K562 (cell line): ENCODE measurements around the gene HSF2BP. TPM values are rescaled to one million over a fixed set of nuclear protein-coding genes. Genes with fewer than 3 reads are reported as not detected.

ENCODE experiments used
- ATAC-seq: fragments of 200-7000 bp; cut with Tn5 transposase; 3 replicates; pipeline ENCODE4 v1.9.1; 2020; ENCODE audit warnings: moderate library complexity
- BruUV-seq: library from RNA; stranded (reverse); fragments of 400-500 nt; replicated peaks from 2 replicates; lab custom pipeline; 2021; lab: Mats Ljungman, UMichigan
- CTCF ChIA-PET: fragments of 300-600 bp; formaldehyde crosslinking; extraction: SDS; loops from one replicate; lab custom pipeline; 2021; ENCODE audit warnings: low intra/inter-chr PET ratio; lab: Yijun Ruan, JAX
- POLR2A ChIA-PET: fragments of 300-600, 350-650 bp; sonication (Branson Sonifier 250); formaldehyde crosslinking; extraction: SDS; loops from one replicate; lab custom pipeline; 2021; ENCODE audit warnings: antibody characterized with exemption, inconsistent platforms; lab: Yijun Ruan, JAX
- DNase-seq, 4 experiments: peaks; one replicate each; pipeline versions ENCODE4 v3.0.0 to v3.0.0-alpha.2; 2011 to 2018; ENCODE audit warnings: low spot score in 3 of 4, mixed read lengths in 3 of 4; ENCODE audit errors: extremely low read depth in 1 of 4
- FAIRE-seq: peaks from 2 replicates; lab custom pipeline; 2011; peaks lifted over from hg19 to GRCh38; lab: Jason Lieb, UNC
- H2AFZ ChIP-seq: 2 replicates; pipeline ENCODE4 v1.6.0; 2011; ENCODE audit warnings: low read depth, low read length, control low read depth, inconsistent platforms
- H3K27ac ChIP-seq: fragments of 200-600 bp; 3 replicates; pipeline ENCODE4 v1.8.0; 2011; ENCODE audit warnings: low read depth, mild to moderate bottlenecking, control low read depth, inconsistent platforms, low read length, moderate library complexity, mixed read lengths; ENCODE audit errors: extremely low read depth
- H3K27me3 ChIP-seq, 2 experiments: fragments of 300-600 bp in 1 of 2; 2 replicates in 1 of 2; 3 replicates in 1 of 2; pipeline versions ENCODE4 v1.6.0 to v1.8.0; 2011; ENCODE audit warnings: inconsistent platforms in 2 of 2, low read length in 2 of 2, mild to moderate bottlenecking in 1 of 2, mixed read lengths in 1 of 2, moderate library complexity in 1 of 2; ENCODE audit not compliant: control insufficient read depth in 2 of 2, insufficient read depth in 2 of 2
- H3K36me3 ChIP-seq: fragments of 300-600 bp; 3 replicates; pipeline ENCODE4 v1.8.0; 2011; ENCODE audit warnings: mild to moderate bottlenecking, low read length, inconsistent platforms; ENCODE audit not compliant: control insufficient read depth, insufficient read depth
- H3K4me1 ChIP-seq, 2 experiments: fragments of 200-600 bp in 1 of 2; replicated peaks in 1 of 2; 2 replicates in 1 of 2; 3 replicates in 1 of 2; pipeline versions ENCODE4 v1.5.1 to v1.8.0; 2011; ENCODE audit warnings: inconsistent platforms in 2 of 2, low read length in 2 of 2, mild to moderate bottlenecking in 1 of 2, mixed read lengths in 1 of 2, moderate library complexity in 1 of 2; ENCODE audit not compliant: control insufficient read depth in 2 of 2, insufficient read depth in 2 of 2
- H3K4me2 ChIP-seq: 2 replicates; pipeline ENCODE4 v1.6.1; 2011; ENCODE audit warnings: low read length, control low read depth, inconsistent platforms, mixed read lengths; ENCODE audit not compliant: insufficient read depth
- H3K4me3 ChIP-seq: fragments of 200-600 bp; sonication (generic), shearing (Covaris generic); 2 replicates; pipeline ENCODE4 v1.5.1; 2016; ENCODE audit warnings: control low read depth, inconsistent platforms
- H3K79me2 ChIP-seq: fragments of 200-600 bp; 3 replicates; pipeline ENCODE4 v1.8.0; 2011; ENCODE audit warnings: low read length, inconsistent platforms; ENCODE audit not compliant: control insufficient read depth, insufficient read depth
- H3K9ac ChIP-seq, 2 experiments: 2 replicates each; pipeline versions ENCODE4 v1.6.0 to v1.6.1; 2011; ENCODE audit warnings: low read depth in 2 of 2, low read length in 2 of 2, control low read depth in 1 of 2, inconsistent platforms in 1 of 2, mild to moderate bottlenecking in 1 of 2, mixed read lengths in 1 of 2; ENCODE audit not compliant: insufficient read depth in 1 of 2
- H3K9me1 ChIP-seq: one replicate; pipeline ENCODE4 v1.6.0; 2011; ENCODE audit warnings: inconsistent platforms, mild to moderate bottlenecking, low read length, moderate library complexity; ENCODE audit not compliant: control insufficient read depth, insufficient read depth
- H3K9me3 ChIP-seq: replicated peaks from 2 replicates; pipeline ENCODE4 v1.5.1; 2011; ENCODE audit warnings: low read depth, low read length, inconsistent platforms; ENCODE audit not compliant: control insufficient read depth, insufficient read depth
- H4K20me1 ChIP-seq: replicated peaks from 2 replicates; pipeline ENCODE4 v1.6.1; 2011; ENCODE audit warnings: low read length, inconsistent platforms, mixed read lengths; ENCODE audit not compliant: control insufficient read depth, insufficient read depth
- ATF4 ChIP-seq: fragments of 450-650 bp; formaldehyde crosslinking; IDR thresholded peaks from 2 replicates; pipeline ENCODE4 v1.4.0; 2022; ENCODE audit warnings: mild to moderate bottlenecking, moderate library complexity
- CC2D1A ChIP-seq: fragments of 450-650 bp; IDR thresholded peaks from 2 replicates; pipeline ENCODE4 v1.6.1; 2017; ENCODE audit warnings: mild to moderate bottlenecking
- CEBPB ChIP-seq: fragments of 450-650 bp; IDR thresholded peaks from 2 replicates; pipeline ENCODE4 v1.6.1; 2016; ENCODE audit warnings: missing genetic modification characterization, missing compliant biosample characterization
- CEBPG ChIP-seq, 3 experiments: fragments of 200-800 bp in 1 of 3; sonication (Bioruptor generic) in 1 of 3; sonication (generic) in 1 of 3; formaldehyde crosslinking in 1 of 3; IDR thresholded peaks in 2 of 3; conservative IDR thresholded peaks in 1 of 3; 2 replicates each; pipeline versions ENCODE4 v1.6.1 to v1.8.0; 2016 to 2022; ENCODE audit warnings: missing compliant biosample characterization in 2 of 3, missing genetic modification characterization in 2 of 3, mild to moderate bottlenecking in 1 of 3, missing genetic modification reagents in 1 of 3
- GABPB2 ChIP-seq: fragments of 250-450 bp; sonication (Bioruptor Pico); conservative IDR thresholded peaks from 2 replicates; pipeline ENCODE4 v1.5.1; 2021; ENCODE audit warnings: mild to moderate bottlenecking
- HNRNPLL ChIP-seq: fragments of 200-400 bp; formaldehyde crosslinking; IDR thresholded peaks from 2 replicates; pipeline ENCODE4 v1.6.1; 2017; ENCODE audit warnings: low read length, low read depth, mild to moderate bottlenecking; ENCODE audit not compliant: poor library complexity, severe bottlenecking
- KAT8 ChIP-seq: fragments of 450-650 bp; IDR thresholded peaks from 2 replicates; pipeline ENCODE4 v1.6.1; 2016; ENCODE audit warnings: low read depth, mild to moderate bottlenecking
- MYC ChIP-seq, 2 experiments: fragments of 250-450 bp in 1 of 2; sonication (Bioruptor Pico) in 1 of 2; IDR thresholded peaks; 2 replicates each; pipeline versions ENCODE4 v1.5.1 to v1.6.1; 2012 to 2021; ENCODE audit warnings: low read depth in 2 of 2, borderline replicate concordance in 1 of 2, improper control_type of control experiment in 1 of 2, low read length in 1 of 2, mild to moderate bottlenecking in 1 of 2, moderate library complexity in 1 of 2
- NRF1 ChIP-seq, 2 experiments: fragments of 450-650 bp; IDR thresholded peaks in 1 of 2; conservative IDR thresholded peaks in 1 of 2; 2 replicates each; pipeline ENCODE4 v1.6.1; 2014; ENCODE audit warnings: mild to moderate bottlenecking in 2 of 2
- POLR3G ChIP-seq: IDR thresholded peaks from 2 replicates; pipeline ENCODE4 v1.6.1; 2011; ENCODE audit not compliant: insufficient read length, insufficient replicate concordance; ENCODE audit errors: extremely low read depth
- RBM34 ChIP-seq: fragments of 200-400 bp; formaldehyde crosslinking; IDR thresholded peaks from 2 replicates; pipeline ENCODE4 v1.6.1; 2018; ENCODE audit warnings: low read length, borderline replicate concordance; ENCODE audit not compliant: insufficient read depth
- TARDBP ChIP-seq: fragments of 450-650 bp; IDR thresholded peaks from 2 replicates; pipeline ENCODE4 v1.6.1; 2016
- TGIF2 ChIP-seq: sonication (generic); formaldehyde crosslinking; IDR thresholded peaks from 2 replicates; pipeline ENCODE4 v1.8.1; 2022; ENCODE audit warnings: mild to moderate bottlenecking, missing genetic modification reagents, moderate library complexity
- ZNF174 ChIP-seq: fragments of 250-450 bp; sonication (Bioruptor Pico); IDR thresholded peaks from 2 replicates; pipeline ENCODE4 v1.4.0; 2020; ENCODE audit warnings: mild to moderate bottlenecking
- WGBS: fragments of 100-300 bp; shearing (Covaris generic); methylation state at CpG from one replicate; pipeline ENCODE4 v1.1.6; 2016; ENCODE audit warnings: low coverage, mixed read lengths; ENCODE audit not compliant: insufficient coverage; ENCODE audit errors: missing lambda C conversion rate; 5-methylcytosine and 5-hydroxymethylcytosine counted together
- in situ Hi-C: fragments of 300-500 bp; cut with MboI; formaldehyde crosslinking; loops from 4 replicates; pipeline ENCODE4 v1.15.0; 2018; ENCODE audit warnings: inconsistent platforms, mixed read lengths
- intact Hi-C: fragments of 100-400 bp; cut with micrococcal nuclease; formaldehyde crosslinking; loops from 2 replicates; pipeline ENCODE4 v1.14.2; 2022
- polyA plus RNA-seq, 8 experiments: library from polyadenylated mRNA; depleted of rRNA in 4 of 8; stranded (reverse) in 5 of 8; unstranded in 3 of 8; fragments of >200 nt; fragmentation: Nextera tagmentation in 2 of 8; fragmentation: Illumina TruSeq in 1 of 8; extraction: Ambion mirVana in 2 of 8; extraction: Trizol in 1 of 8; gene quantifications; 2 replicates each; pipeline versions ENCODE4 v1.2.1 to v1.2.3, GENCODE V29; 2011 to 2014; ENCODE audit warnings: inconsistent platforms in 1 of 8, missing spikeins in 1 of 8
- total RNA-seq, 7 experiments: library from RNA; depleted of rRNA in 6 of 7; stranded (reverse); fragments of >200 nt in 6 of 7; fragmentation: Illumina TruSeq in 2 of 7; extraction: Trizol in 2 of 7; gene quantifications; 2 replicates each; pipeline versions ENCODE4 v1.2.1 to v1.2.3, GENCODE V29; 2011 to 2021; ENCODE audit warnings: low replicate concordance in 1 of 7

The HSF2BP gene
- total and polyA plus RNA-seq, 9 of the 15 experiments (the other 6 are each of a cell fraction or from before 2014, with no cell fraction given) = 0.04 to 0.57 (median 0.20) TPM; not detected in 2

- no peak for TF ChIP-seq ZNF174 (CRISPR knock-in tag)
These were observed 16.1 kb downstream of the HSF2BP start (continued) for GRCh38 chr21:43643193-43643592.

- TF ChIP-seq KAT8 (no peak), TGIF2 (CRISPR knock-in tag) (no peak), HNRNPLL (no peak), ATF4 (CRISPR knock-in tag) (no peak), RBM34 (no peak), GABPB2 (CRISPR knock-in tag) (no peak), CEBPG (CRISPR knock-in tag; IDR thresholded peaks at IDR 0.05) (no peak), CEBPG (tag; conservative IDR thresholded peaks at IDR 0.05 in 1 of 2, IDR thresholded peaks at IDR 0.05 in 1 of 2) (peak; percentile 7 to 20; a peak in 1 of 4 replicates), TARDBP (no peak), MYC (IDR thresholded peaks at IDR 0.05; ENCODE audit: low read depth, low read length) (no peak), MYC (CRISPR knock-in tag; IDR thresholded peaks at IDR 0.05; ENCODE audit: borderline replicate concordance, low read depth) (no peak), CC2D1A (no peak), CEBPB (tag) (peak; percentile 38; the same call in 1 of the 2 replicates), NRF1 (conservative IDR thresholded peaks at IDR 0.05 in 1 of 2, IDR thresholded peaks at IDR 0.05 in 1 of 2) (no peak), POLR3G (no peak)
- H3K9ac ChIP-seq = no peak overlapping the region
- no peak overlapping the region for H3K4me2 ChIP-seq
- WGBS = 17% methylated on average over 3 of the region's 3 CpGs
- no peak for ATAC-seq
- no peaks in the 10 kb centered on the region for H3K36me3 ChIP-seq
- POLR2A ChIA-PET = no interaction called here
- intact Hi-C loops = no loop called here
- H4K20me1 ChIP-seq = no peaks in the 10 kb centered on the region
- H3K9me1 ChIP-seq = no peaks in the 10 kb centered on the region
- no peak overlapping the region for H3K4me3 ChIP-seq
- H3K4me1 ChIP-seq = peaks cover 0 to 3% of the 10 kb centered on the region in 2 experiments; a peak in 2 of 5 replicates
- no peak overlapping the region for H3K27ac ChIP-seq
- no peak for FAIRE-seq
- CTCF ChIA-PET = interaction anchor here (0.7 kb wide), 1 partner anchor 718 kb away, joined by 8 read pairs; no protein-coding TSS in a partner anchor
- no TSS peak for BruUV-seq
- DNase-seq = no peak
- peaks cover 12 to 14% of the 10 kb centered on the region in 2 experiments for H3K27me3 ChIP-seq
- no peaks in the 10 kb centered on the region for H3K9me3 ChIP-seq
- no peaks in the 10 kb centered on the region for H3K79me2 ChIP-seq
- in situ Hi-C loops = loop anchor here (25.0 kb wide), 1 partner anchor 478 kb away; the partner anchor contains the start of gene CRYAA
- H2AFZ ChIP-seq = no peak overlapping the region
These were observed 18.9 kb downstream of the HSF2BP start for GRCh38 chr21:43640400-43640799.
